Activated CD4-positive, alpha-beta T cell treated with anti-CD3 and anti-CD28 coated beads, Interleukin-2, amount 10 ng/mL, durations not matched to agents 7 days and 5 days (primary cell): ENCODE results near the gene INMT. TPM values are rescaled to one million over a fixed set of nuclear protein-coding genes. Genes with fewer than 3 reads are reported as not detected.

Experiments
- CTCF ChIA-PET: fragments of 350-600 bp; sonication (Branson Sonifier 250); formaldehyde crosslinking; loops from one replicate; lab custom pipeline; 2021; ENCODE audit warnings: antibody characterized with exemption; lab: Charles Lee
- POLR2A ChIA-PET: fragments of 350-600 bp; sonication (Branson Sonifier 250); formaldehyde crosslinking; loops from one replicate; lab custom pipeline; 2021; ENCODE audit warnings: antibody characterized with exemption; lab: Charles Lee
- DNase-seq: peaks from one replicate; pipeline ENCODE4 v3.0.0-alpha.2; 2020
- H3K27ac Mint-ChIP-seq: one replicate; pipeline ENCODE4 v1.8.0; 2021; ENCODE audit warnings: mild to moderate bottlenecking, moderate library complexity, mixed read lengths
- H3K27me3 Mint-ChIP-seq: one replicate; pipeline ENCODE4 v1.8.0; 2021; ENCODE audit warnings: mixed read lengths
- H3K36me3 Mint-ChIP-seq: one replicate; pipeline ENCODE4 v1.8.0; 2021; ENCODE audit warnings: low read depth, mixed read lengths
- H3K4me1 Mint-ChIP-seq: one replicate; pipeline ENCODE4 v1.8.0; 2021; ENCODE audit warnings: mixed read lengths
- H3K4me3 Mint-ChIP-seq: one replicate; pipeline ENCODE4 v1.8.0; 2021; ENCODE audit warnings: mild to moderate bottlenecking, moderate library complexity, mixed read lengths
- H3K9me3 Mint-ChIP-seq: one replicate; pipeline ENCODE4 v1.8.0; 2021; ENCODE audit warnings: mixed read lengths
- total RNA-seq, 2 experiments: library from RNA; stranded (reverse); gene quantifications; one replicate each; pipeline ENCODE4 v1.2.3, GENCODE V29; 2021

INMT gene
- total RNA-seq, 2 experiments from 2014 or later: 1.3 to 2.5 TPM

DNA sequence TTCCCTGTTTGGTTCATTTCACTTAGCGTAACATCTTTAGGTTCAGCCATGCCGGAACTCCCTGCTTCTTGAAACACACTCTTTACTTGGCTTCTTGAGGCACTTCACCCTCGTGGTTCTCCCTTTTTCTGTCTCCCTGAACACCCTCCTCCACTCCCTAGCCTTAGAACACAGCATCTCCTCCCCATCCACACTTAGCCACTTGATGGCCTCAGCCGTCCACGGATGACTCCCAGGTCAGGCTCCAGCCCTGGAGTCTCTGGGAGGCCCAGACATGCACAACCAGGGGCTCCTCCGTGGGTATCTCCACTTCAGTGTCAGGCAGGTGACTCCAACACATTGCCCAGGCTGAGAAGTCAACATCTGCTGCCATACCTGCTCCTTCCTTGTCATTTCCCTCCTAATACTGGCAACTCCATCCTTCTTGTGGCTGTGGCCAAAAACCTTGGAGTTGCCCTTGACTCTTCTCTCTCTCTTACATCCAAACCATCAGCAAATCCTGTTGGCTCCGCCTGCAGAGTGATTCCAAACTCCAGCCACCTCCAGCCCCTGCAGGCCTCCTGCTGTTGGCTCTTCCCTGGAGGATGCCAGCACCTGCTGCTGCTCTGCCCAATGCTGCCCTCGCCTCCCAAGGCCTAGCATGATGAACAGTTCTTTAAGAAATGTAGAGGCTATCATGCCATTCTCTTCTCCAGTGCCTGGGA lies 8.4 kb upstream of the INMT start:
- H3K4me3 Mint-ChIP-seq: no peak overlapping the region
- peaks cover 26% of the 10 kb centered on the region for H3K4me1 Mint-ChIP-seq
- CTCF ChIA-PET: no interaction called here
- H3K27ac Mint-ChIP-seq: peak overlapping the region; percentile 37
- H3K9me3 Mint-ChIP-seq: no peaks in the 10 kb centered on the region
- no peak for DNase-seq
- peaks cover under 1% of the 10 kb centered on the region for H3K36me3 Mint-ChIP-seq
- peaks cover 5% of the 10 kb centered on the region for H3K27me3 Mint-ChIP-seq
- POLR2A ChIA-PET: no interaction called here

DNA sequence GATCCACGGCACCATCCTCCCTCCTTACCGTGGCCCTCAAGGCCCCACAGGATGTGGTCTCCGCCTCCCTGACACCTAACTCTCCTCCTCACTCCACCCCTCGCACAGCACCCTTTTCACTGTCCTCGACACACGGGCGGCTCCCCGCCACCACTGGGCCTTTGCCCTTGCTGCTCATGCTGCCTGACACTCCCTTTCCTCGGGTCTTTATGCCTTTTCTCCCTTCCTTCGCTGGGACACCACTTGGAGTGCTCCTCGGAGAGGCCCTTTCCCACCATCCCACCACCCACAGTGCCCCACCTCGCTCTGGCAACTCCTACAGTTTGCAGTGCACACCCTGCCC lies 7.9 kb upstream of the INMT start:
- Mint-ChIP-seq H3K27me3 (peaks cover 5% of the 10 kb centered on the region), H3K9me3 (no peaks in the 10 kb centered on the region), H3K4me1 (peaks cover 21% of the 10 kb centered on the region), H3K4me3 (no peak overlapping the region), H3K36me3 (no peaks in the 10 kb centered on the region), H3K27ac (no peak overlapping the region)
- no peak for DNase-seq
- POLR2A ChIA-PET: no interaction called here
- CTCF ChIA-PET: no interaction called here

DNA sequence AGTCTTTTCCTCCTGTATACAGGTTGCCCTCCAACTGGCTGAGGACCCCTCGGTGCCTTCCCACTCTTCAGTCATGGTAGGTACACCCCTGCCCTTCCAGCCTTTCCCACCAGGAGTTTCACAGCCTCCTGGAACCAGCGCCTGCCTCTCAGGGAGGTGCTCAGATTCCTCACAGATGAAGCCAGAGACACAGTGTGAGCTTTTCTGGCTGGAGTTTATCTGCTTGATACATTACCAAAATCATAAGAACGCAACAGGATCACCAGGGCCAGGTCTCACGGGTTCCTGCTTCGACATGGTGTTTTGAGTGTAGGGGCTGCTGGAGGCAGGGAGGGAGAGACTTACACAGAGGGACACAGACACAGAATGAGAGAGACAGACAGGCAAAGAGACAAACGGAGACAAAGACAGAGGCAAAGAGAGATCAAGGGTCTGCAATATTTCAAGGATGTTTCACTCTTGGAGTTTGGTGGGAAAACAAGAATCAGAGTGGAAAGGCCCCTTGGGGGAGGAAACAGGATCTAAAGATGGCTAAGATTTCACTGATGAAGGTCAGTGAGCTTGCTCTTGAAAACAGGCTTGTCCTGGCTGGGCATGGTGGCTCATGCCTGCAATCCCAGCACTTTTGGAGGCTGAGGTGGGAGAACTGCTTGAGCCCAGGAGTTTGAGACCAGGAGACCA lies 6.5 kb upstream of the INMT start:
- Mint-ChIP-seq H3K4me3 (no peak overlapping the region), H3K4me1 (peaks cover 11% of the 10 kb centered on the region), H3K9me3 (no peaks in the 10 kb centered on the region), H3K36me3 (no peaks in the 10 kb centered on the region), H3K27me3 (peaks cover 5% of the 10 kb centered on the region), H3K27ac (no peak overlapping the region)
- ChIA-PET CTCF (interaction anchor here (1.0 kb wide), 1 partner anchor 11 kb away, joined by 3 read pairs; no protein-coding TSS in a partner anchor), POLR2A (no interaction called here)
- no peak for DNase-seq

DNA sequence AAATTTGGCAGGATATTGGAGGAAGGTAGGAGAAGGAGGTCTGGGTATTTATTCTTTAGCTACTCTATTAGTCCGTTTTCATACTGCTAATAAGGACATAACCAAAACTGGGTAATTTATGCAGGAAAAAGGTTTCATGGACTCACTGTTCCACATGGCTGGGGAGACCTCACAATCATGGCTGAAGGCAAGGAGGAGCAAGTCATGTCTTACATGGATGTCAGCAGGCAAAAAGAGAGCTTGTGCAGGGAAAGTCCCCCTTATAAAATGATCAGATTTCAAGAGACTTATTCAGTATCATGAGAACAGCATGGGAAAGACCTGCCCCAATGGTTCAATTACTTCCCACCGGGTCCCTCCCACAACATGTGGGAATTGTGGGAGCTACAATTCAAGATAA lies 1.9 kb upstream of the INMT start:
- Mint-ChIP-seq H3K4me3 (no peak overlapping the region), H3K27me3 (peaks cover 3% of the 10 kb centered on the region), H3K27ac (no peak overlapping the region), H3K4me1 (no peaks in the 10 kb centered on the region), H3K9me3 (no peaks in the 10 kb centered on the region), H3K36me3 (no peaks in the 10 kb centered on the region)
- ChIA-PET CTCF (interaction anchor here (0.9 kb wide), 1 partner anchor 14 kb away, joined by 3 read pairs; no protein-coding TSS in a partner anchor), POLR2A (no interaction called here)
- DNase-seq: no peak

DNA sequence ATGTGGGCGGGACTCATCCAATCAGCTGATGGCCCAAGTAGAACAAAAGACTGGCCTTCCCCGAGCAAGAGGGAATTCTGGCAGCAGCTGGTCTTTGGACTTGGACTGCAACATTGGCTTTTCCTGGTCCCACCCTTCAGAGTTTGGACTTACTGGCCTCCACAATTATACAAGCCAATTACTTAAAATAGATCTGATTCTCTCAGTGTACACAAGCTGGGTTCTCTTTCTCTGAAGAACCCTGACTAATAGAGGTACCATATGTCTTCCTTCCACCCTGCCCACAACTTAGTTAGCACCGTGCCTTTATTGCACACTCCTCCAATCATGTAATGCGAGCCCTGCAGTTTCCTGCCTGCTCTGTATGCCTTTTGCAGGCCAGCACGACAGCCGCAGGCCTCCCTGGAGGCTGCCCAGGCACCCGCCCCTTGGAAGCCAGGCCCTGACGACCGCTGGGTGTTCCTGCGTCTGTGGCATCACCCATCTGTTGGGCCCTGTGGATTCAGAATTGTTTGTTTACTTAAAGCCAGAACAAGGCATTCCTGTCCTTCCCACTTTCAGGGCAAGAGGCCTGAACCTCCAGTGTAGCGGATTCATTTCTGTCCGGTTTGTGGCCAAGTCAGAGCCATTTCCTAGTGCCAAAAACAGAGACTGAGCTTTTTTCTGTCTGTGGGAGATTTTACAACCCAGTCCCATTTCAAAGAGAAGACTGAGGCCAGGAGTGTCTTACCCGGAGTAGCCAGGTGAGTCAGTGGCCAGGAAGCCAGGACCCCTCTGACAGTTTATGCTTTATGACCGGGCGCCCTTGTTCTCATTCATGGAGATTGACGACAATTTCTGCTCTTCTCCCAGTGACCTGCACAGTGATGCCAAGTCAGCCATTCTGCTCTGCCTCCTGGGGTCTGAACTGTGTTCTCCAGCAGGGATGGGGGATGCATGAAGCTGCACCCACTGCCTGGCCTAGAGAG lies 968 bp upstream of the INMT start:
- DNase-seq: no peak
- CTCF ChIA-PET: interaction anchor here (0.9 kb wide), 1 partner anchor 13 kb away, joined by 3 read pairs; no protein-coding TSS in a partner anchor
- no peaks in the 10 kb centered on the region for H3K4me1 Mint-ChIP-seq
- H3K27ac Mint-ChIP-seq: no peak overlapping the region
- H3K9me3 Mint-ChIP-seq: no peaks in the 10 kb centered on the region
- H3K27me3 Mint-ChIP-seq: peaks cover 3% of the 10 kb centered on the region
- H3K4me3 Mint-ChIP-seq: no peak overlapping the region
- no peaks in the 10 kb centered on the region for H3K36me3 Mint-ChIP-seq
- POLR2A ChIA-PET: no interaction called here

DNA sequence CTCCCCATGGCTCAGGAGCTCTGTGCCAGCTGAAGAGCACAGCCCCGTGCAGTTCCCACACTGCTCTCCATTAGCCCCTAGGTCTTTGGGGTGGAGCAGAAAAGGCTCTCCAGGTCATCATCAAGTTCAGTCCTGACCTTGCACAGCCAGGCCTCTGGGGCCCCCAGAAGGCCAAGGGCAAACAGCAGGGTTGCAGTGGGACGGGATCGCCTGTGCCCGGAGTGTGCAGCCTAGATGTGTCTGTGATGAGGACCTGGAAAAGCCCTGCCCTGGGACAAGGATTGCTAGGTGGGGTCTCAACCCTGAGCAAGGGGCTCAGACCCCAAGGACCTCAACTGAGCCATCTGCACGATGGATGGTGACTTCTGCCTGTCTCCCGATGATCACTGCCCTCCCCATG lies 549 bp downstream of the INMT start:
- no peaks in the 10 kb centered on the region for H3K4me1 Mint-ChIP-seq
- CTCF ChIA-PET: interaction anchor here (0.6 kb wide), 1 partner anchor 17 kb away, joined by 3 read pairs; no protein-coding TSS in a partner anchor
- no peaks in the 10 kb centered on the region for H3K36me3 Mint-ChIP-seq
- H3K27me3 Mint-ChIP-seq: peaks cover 3% of the 10 kb centered on the region
- H3K4me3 Mint-ChIP-seq: no peak overlapping the region
- POLR2A ChIA-PET: no interaction called here
- DNase-seq: no peak
- H3K9me3 Mint-ChIP-seq: no peaks in the 10 kb centered on the region
- no peak overlapping the region for H3K27ac Mint-ChIP-seq

DNA sequence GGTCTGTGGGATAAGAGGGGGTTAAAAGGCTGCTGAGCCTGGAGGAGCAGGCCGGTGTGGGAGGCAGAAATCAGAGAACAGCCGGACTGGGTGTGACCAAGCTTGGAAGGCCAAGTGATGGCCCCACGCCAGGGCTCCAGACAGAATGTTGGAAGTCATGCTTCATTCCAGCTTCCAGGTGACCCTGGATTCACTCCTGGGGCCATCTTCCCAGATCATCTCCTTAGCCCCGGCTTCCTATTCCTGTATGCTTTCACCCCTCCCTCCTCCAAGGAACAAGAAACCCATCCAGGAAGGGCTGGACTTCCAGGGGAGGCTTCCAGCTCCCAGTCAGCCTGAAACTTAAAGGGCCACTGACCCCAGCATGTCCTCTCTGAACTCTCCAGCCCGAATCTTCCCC lies 1.0 kb downstream of the INMT start:
- no peak for DNase-seq
- no peaks in the 10 kb centered on the region for H3K36me3 Mint-ChIP-seq
- peaks cover 3% of the 10 kb centered on the region for H3K27me3 Mint-ChIP-seq
- no peak overlapping the region for H3K4me3 Mint-ChIP-seq
- H3K4me1 Mint-ChIP-seq: no peaks in the 10 kb centered on the region
- H3K9me3 Mint-ChIP-seq: no peaks in the 10 kb centered on the region
- ChIA-PET CTCF (no interaction called here), POLR2A (no interaction called here)
- no peak overlapping the region for H3K27ac Mint-ChIP-seq

DNA sequence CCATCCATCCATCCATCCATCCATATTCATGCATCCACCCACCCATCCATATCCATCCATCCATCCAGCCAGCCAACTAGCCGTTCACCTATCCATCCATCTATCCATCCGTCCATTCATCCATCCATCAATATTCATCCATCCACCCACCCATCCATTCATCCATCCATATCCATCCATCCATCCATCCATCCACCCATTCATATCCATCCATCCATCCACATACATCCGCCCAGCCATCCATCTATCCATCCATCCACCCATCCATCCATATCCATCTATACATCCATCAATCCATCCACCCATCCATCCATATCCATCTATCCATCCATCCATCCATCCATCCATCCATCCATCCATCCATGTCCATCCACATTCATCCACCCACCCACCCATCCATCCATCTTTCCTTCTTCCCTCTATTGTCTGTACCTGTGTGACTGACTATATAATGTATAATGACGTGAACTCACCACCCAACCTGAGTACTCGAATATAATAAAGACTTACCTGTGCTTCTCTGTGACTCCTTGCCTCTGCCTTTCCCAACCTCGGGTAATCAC lies 2.5 kb downstream of the INMT start:
- H3K27ac Mint-ChIP-seq: no peak overlapping the region
- ChIA-PET POLR2A (no interaction called here), CTCF (no interaction called here)
- DNase-seq: no peak
- H3K4me3 Mint-ChIP-seq: no peak overlapping the region
- H3K9me3 Mint-ChIP-seq: no peaks in the 10 kb centered on the region
- no peaks in the 10 kb centered on the region for H3K4me1 Mint-ChIP-seq
- H3K36me3 Mint-ChIP-seq: no peaks in the 10 kb centered on the region
- H3K27me3 Mint-ChIP-seq: peaks cover under 1% of the 10 kb centered on the region

DNA sequence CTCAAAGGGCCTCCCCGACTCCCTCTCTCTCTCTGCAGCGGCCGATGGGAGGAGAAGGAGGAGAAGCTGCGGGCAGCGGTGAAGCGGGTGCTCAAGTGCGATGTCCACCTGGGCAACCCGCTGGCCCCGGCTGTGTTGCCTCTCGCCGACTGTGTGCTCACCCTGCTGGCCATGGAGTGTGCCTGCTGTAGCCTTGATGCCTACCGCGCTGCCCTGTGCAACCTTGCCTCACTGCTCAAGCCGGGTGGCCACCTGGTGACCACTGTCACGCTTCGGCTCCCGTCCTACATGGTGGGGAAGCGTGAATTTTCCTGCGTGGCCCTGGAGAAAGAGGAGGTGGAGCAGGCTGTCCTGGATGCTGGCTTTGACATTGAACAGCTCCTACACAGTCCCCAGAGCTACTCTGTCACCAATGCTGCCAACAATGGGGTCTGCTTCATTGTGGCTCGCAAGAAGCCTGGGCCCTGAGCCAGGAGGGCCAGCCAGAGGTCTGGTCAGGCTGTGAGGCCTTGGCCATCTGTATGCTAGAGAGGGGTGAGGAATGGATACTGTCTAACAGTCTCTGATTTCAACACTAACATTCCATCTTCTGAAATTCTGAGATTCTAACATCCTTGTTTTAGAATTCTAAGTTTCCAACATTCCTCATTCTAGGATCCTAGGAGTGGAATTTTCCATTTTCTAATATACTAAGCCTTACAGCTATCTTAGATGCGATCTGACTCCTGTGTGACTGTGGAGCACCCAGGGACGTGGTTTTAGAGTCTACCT lies 3.6 kb downstream of the INMT start:
- H3K9me3 Mint-ChIP-seq: no peaks in the 10 kb centered on the region
- no peak overlapping the region for H3K4me3 Mint-ChIP-seq
- DNase-seq: no peak
- H3K4me1 Mint-ChIP-seq: no peaks in the 10 kb centered on the region
- no peaks in the 10 kb centered on the region for H3K36me3 Mint-ChIP-seq
- POLR2A ChIA-PET: interaction anchor here (0.6 kb wide), 1 partner anchor 56 kb away, joined by 3 read pairs; no protein-coding TSS in a partner anchor
- H3K27me3 Mint-ChIP-seq: peaks cover 1% of the 10 kb centered on the region
- CTCF ChIA-PET: no interaction called here
- no peak overlapping the region for H3K27ac Mint-ChIP-seq

DNA sequence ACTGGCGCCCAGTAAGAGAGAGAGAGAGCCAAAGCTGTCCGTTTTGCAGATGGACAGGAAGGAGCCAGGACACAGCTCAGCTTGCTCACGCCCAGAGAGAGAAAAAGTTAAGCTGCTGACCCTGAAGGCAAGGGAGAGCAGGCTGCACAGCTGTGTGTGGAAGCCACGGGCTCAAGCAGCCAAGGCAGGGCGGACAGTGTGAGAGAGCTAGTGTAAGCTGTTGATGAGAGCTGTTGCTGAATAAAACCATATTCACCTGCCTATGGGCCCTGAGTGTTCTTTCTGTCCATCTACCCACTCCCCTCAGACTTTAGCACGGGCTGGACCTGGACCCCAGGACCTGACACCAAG lies 5.4 kb downstream of the INMT start:
- H3K9me3 Mint-ChIP-seq: no peaks in the 10 kb centered on the region
- no peak overlapping the region for H3K27ac Mint-ChIP-seq
- no peak for DNase-seq
- no peaks in the 10 kb centered on the region for H3K36me3 Mint-ChIP-seq
- POLR2A ChIA-PET: no interaction called here
- H3K4me3 Mint-ChIP-seq: no peak overlapping the region
- CTCF ChIA-PET: no interaction called here
- no peaks in the 10 kb centered on the region for H3K4me1 Mint-ChIP-seq
- H3K27me3 Mint-ChIP-seq: peaks cover 1% of the 10 kb centered on the region

DNA sequence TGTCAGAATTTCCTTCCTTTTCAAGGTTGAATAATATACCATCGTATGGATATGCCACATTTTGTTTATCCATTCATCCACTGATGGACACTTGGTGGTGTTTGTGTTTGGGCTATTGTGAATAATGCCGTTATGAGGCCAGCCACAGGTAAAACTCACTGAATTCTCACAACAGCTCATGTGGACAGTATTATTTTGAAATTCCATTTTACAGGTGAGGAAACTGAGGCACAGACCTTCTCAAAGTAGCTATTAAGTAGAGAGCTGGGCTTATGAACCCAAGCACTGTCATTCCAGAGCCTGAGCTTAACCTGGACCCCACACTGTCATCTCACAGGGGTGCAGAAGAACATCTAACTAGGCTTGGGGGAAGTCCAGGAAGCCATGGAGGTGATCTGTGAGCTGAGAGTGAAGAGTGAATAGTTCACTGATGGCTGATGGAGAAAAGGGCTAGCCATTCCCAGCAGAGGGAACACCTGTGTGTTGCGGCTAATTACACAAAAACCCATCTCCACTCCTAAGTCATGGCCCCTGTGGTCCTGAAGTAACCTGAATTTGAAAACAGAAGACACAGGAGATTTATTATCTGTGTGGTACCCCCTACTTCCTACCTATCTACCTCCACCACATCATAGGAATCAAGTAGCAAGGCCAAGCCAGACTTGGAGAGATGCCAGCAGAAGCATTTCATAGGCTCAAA lies 8.7 kb downstream of the INMT start:
- H3K4me3 Mint-ChIP-seq: no peak overlapping the region
- ChIA-PET POLR2A (no interaction called here), CTCF (no interaction called here)
- no peaks in the 10 kb centered on the region for H3K4me1 Mint-ChIP-seq
- no peaks in the 10 kb centered on the region for H3K9me3 Mint-ChIP-seq
- H3K36me3 Mint-ChIP-seq: no peaks in the 10 kb centered on the region
- no peak overlapping the region for H3K27ac Mint-ChIP-seq
- peaks cover 5% of the 10 kb centered on the region for H3K27me3 Mint-ChIP-seq
- DNase-seq: no peak
